ENCODE results near the gene FEN1. TPM values are rescaled to one million over a fixed set of nuclear protein-coding genes. Genes with fewer than 3 reads are reported as not detected.

The FEN1 gene
- total and polyA plus RNA-seq, 12 donors, result 3.9 to 32.0 (median 10.0) TPM

GRCh38 chr11:61805146-61805545 is 12.4 kb downstream of the FEN1 start:
- WGBS, 4 donors, result 64 to 92% (median 86%) methylated on average over 1 of the region's 1 CpG
- H3K27ac ChIP-seq, result no peak overlapping the region
- H3K4me1 ChIP-seq (replicated peaks in 1 of 2), result no peaks in the 10 kb centered on the region
- TF ChIP-seq POLR2A (IDR thresholded peaks at IDR 0.05) (no peak), CTCF (IDR thresholded peaks at IDR 0.05) (no peak)
- intact Hi-C loops (cut with DNase I), result no loop called here
- H3K27me3 ChIP-seq, result no peaks in the 10 kb centered on the region
- no peak for DNase-seq
- peaks cover 0 to 88% of the 10 kb centered on the region in 2 donors for H3K36me3 ChIP-seq (replicated peaks in 1 of 2)
- H3K4me3 ChIP-seq, result no peak overlapping the region
- no peaks in the 10 kb centered on the region for H3K9me3 ChIP-seq (replicated peaks in 1 of 3)

- no peak for DNase-seq
- no peak overlapping the region for H3K4me3 ChIP-seq
- TF ChIP-seq POLR2A (IDR thresholded peaks at IDR 0.05) (no peak), CTCF (IDR thresholded peaks at IDR 0.05) (no peak)
- no peaks in the 10 kb centered on the region for H3K9me3 ChIP-seq (replicated peaks in 1 of 3)
- H3K4me1 ChIP-seq (replicated peaks in 1 of 2), result no peaks in the 10 kb centered on the region
- H3K36me3 ChIP-seq (replicated peaks in 1 of 2), result peaks cover 0 to 93% of the 10 kb centered on the region in 2 donors
- H3K27ac ChIP-seq, result no peak overlapping the region
- H3K27me3 ChIP-seq, result no peaks in the 10 kb centered on the region
- intact Hi-C loops (cut with DNase I), result no loop called here
- 92 to 96% (median 92%) methylated on average over 5 of the region's 5 CpGs for WGBS, 4 donors
Observed at GRCh38 chr11:61806785-61807184, 14.1 kb downstream of the FEN1 start.

GRCh38 chr11:61810671-61811175 is 18.0 kb downstream of the FEN1 start:
- 88 to 96% (median 94%) methylated on average over 8 of the region's 8 CpGs for WGBS, 4 donors
- no peaks in the 10 kb centered on the region for H3K27me3 ChIP-seq
- no peak overlapping the region for H3K4me3 ChIP-seq
- H3K36me3 ChIP-seq (replicated peaks in 1 of 2), result peaks cover 0 to 72% of the 10 kb centered on the region in 2 donors
- intact Hi-C loops (cut with DNase I), result no loop called here
- H3K9me3 ChIP-seq (replicated peaks in 1 of 3), result no peaks in the 10 kb centered on the region
- peaks cover 0 to 1% of the 10 kb centered on the region in 2 donors for H3K4me1 ChIP-seq (replicated peaks in 1 of 2)
- TF ChIP-seq POLR2A (IDR thresholded peaks at IDR 0.05) (no peak), CTCF (IDR thresholded peaks at IDR 0.05) (no peak)
- H3K27ac ChIP-seq, result no peak overlapping the region
- DNase-seq, result no peak

GRCh38 chr11:61811831-61812230 is 19.1 kb downstream of the FEN1 start:
- WGBS, 4 donors, result 76 to 86% (median 81%) methylated on average over 5 of the region's 5 CpGs
- intact Hi-C loops (cut with DNase I), result no loop called here
- TF ChIP-seq CTCF (IDR thresholded peaks at IDR 0.05) (no peak), POLR2A (IDR thresholded peaks at IDR 0.05) (no peak)
- peaks cover 0 to 4% of the 10 kb centered on the region in 2 donors for H3K4me1 ChIP-seq (replicated peaks in 1 of 2)
- H3K27ac ChIP-seq, result no peak overlapping the region
- DNase-seq, result no peak
- no peaks in the 10 kb centered on the region for H3K9me3 ChIP-seq (replicated peaks in 1 of 3)
- H3K27me3 ChIP-seq, result no peaks in the 10 kb centered on the region
- peaks cover 0 to 64% of the 10 kb centered on the region in 2 donors for H3K36me3 ChIP-seq (replicated peaks in 1 of 2)
- no peak overlapping the region for H3K4me3 ChIP-seq
